ENCODE results near the gene DLG2.
A peak's percentile ranks its signal among the peaks of the same experiment; 100 is the strongest.

DLG2 gene

DNA sequence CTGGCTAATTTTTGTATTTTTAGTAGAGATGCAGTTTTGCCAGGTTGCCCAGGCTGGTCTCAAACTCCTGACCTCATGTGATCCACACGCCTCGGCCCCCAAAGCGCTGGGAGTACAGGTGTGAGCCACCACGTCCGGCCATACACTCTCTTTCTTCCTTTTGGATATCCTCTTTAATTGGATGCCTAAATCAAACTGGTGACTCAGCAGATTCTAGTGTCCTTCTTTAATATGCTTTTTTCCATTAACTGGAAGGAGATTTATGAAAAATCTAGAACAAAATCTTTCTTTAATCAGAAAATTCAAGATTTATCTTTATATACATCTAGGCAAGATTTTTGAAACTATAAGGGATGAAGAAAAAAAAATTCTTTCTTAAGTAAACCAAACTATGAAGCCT lies 1371.7 kb downstream of the DLG2 start:
- no peak overlapping the region for H3K4me3 ChIP-seq (ENCODE audit: low read length)
- DNase-seq (ENCODE audit: low read depth): no peak

DNA sequence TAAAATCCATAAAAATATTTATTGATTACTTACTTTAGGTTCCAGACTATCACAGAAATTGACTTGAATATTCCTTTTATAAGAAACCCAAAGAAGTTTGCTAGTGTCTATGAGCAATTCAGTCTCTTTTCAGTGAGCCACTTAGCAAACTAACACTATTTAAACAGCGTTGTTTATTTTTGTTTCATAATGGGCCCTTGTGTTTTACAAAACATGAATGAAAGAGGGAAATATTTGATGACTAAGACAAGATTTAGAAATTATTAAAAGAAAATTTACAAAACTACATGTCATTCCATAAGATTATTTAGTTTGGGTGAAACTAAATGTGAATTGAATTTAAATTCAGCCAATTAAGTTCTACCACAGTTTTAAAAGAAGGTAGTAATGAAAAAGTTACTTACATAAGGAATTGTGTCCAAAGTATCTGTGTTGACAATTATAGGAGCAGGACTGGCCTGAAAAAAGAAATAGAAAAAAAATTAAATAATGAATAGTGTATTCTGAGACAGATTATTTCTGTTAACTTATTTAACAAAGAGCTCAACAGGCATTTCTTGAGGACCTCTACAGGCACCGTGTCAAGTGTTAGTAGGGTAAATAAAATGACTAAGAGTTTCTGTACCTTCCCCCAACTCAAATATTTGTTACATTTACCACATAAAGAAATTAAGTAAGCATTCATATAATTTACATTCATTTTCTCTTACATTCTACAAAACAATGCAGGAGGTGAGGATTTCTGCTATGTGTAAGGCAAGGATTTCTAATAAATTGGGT lies 1376.1 kb downstream of the DLG2 start:
- no peak overlapping the region for H3K4me3 ChIP-seq (ENCODE audit: low read length)
- DNase-seq (ENCODE audit: low read depth): no peak
- TF ChIP-seq, protein P1, sequence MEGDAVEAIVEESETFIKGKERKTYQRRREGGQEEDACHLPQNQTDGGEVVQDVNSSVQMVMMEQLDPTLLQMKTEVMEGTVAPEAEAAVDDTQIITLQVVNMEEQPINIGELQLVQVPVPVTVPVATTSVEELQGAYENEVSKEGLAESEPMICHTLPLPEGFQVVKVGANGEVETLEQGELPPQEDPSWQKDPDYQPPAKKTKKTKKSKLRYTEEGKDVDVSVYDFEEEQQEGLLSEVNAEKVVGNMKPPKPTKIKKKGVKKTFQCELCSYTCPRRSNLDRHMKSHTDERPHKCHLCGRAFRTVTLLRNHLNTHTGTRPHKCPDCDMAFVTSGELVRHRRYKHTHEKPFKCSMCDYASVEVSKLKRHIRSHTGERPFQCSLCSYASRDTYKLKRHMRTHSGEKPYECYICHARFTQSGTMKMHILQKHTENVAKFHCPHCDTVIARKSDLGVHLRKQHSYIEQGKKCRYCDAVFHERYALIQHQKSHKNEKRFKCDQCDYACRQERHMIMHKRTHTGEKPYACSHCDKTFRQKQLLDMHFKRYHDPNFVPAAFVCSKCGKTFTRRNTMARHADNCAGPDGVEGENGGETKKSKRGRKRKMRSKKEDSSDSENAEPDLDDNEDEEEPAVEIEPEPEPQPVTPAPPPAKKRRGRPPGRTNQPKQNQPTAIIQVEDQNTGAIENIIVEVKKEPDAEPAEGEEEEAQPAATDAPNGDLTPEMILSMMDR (IDR thresholded peaks at IDR 0.05; ENCODE audit: insufficient read depth, low read depth, low read length, missing control alignments): no peak

More for the DNA sequence above, 1371.7 kb downstream of the DLG2 start:
- TF ChIP-seq, protein P1 (IDR thresholded peaks at IDR 0.05; ENCODE audit: insufficient read depth, low read depth, low read length, missing control alignments): no peak

DNA sequence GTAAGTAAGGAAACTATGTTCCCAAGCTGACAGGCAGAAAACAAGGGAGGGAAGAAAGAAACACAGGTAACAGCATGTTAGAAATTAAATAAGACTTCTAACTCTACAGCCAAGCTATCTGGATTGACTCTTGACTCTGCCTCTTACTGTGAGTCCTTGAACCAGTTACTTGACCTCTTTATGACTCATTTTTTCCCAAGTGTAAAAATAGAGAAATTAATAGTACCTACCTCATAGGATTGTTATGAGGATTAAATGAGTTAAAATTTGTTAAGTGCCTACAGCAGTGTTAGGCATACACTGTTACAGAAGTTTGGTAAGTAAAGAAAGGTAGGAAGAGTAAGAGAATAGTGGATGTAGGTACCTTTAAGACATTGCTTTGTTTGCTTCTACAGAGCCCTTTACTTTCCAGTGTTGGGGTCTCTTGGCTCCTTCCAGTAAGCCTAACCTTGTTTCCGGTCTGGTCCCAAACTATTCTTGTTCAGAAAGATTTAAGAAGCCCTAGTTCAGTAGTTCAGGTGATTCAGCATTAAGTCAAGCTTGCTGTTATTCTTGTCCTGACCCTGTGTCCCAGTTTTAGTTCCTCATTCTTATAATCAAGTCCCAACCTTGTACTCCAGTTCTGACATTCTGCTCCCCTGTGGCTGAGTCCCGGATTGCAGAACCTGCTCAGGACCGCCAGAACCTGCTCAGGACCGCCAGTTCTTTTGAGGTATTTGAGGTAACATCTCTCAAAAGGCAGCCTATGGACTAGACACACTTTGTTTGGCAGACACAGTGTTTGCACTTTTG lies 1377.6 kb downstream of the DLG2 start:
- H3K4me3 ChIP-seq (ENCODE audit: low read length): no peak overlapping the region
- peak; percentile 35 for DNase-seq (ENCODE audit: low read depth)
- TF ChIP-seq, protein P1 (IDR thresholded peaks at IDR 0.05; ENCODE audit: insufficient read depth, low read depth, low read length, missing control alignments): no peak

DNA sequence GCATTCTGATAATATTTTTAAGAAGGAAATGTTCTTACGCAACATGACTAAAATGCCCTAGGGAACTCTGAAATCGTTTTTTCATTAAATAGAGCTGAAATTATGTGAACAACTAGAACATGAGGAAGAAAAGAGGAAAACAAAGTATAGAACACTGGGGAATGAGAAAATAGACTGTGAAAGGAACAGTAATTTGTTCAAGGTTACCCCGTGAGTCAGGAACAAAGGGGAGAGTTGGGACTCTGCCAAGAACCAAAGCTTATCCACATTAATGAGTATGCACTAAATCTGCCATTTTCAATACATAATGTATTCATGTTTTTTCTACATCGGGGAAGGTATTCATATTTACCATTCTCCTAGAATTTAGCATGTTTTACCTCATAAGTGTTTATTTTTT lies 1379.2 kb downstream of the DLG2 start:
- H3K4me3 ChIP-seq (ENCODE audit: low read length): no peak overlapping the region
- DNase-seq (ENCODE audit: low read depth): no peak
- TF ChIP-seq, protein P1 (IDR thresholded peaks at IDR 0.05; ENCODE audit: insufficient read depth, low read depth, low read length, missing control alignments): no peak

DNA sequence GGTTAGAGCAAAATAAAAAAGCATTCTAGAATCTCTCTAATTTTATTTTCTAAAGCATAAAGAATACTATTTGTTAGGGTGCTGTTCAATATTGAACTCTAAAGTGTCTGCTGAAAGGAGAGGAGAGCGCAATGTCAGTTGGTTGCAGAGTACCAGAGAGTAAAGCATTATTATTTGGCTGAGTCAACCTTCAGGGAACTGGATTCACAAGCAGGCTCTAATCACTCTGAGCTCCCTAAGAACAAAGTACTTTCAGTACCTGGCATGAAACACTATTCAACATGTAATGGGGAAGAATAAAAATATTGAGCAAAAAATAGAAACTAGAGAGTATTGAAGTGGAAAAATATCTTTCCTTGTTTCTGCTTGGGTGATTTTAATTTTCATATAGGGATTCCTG lies 1380.0 kb downstream of the DLG2 start:
- H3K4me3 ChIP-seq (ENCODE audit: low read length): no peak overlapping the region
- TF ChIP-seq, protein P1 (IDR thresholded peaks at IDR 0.05; ENCODE audit: insufficient read depth, low read depth, low read length, missing control alignments): no peak
- DNase-seq (ENCODE audit: low read depth): no peak

DNA sequence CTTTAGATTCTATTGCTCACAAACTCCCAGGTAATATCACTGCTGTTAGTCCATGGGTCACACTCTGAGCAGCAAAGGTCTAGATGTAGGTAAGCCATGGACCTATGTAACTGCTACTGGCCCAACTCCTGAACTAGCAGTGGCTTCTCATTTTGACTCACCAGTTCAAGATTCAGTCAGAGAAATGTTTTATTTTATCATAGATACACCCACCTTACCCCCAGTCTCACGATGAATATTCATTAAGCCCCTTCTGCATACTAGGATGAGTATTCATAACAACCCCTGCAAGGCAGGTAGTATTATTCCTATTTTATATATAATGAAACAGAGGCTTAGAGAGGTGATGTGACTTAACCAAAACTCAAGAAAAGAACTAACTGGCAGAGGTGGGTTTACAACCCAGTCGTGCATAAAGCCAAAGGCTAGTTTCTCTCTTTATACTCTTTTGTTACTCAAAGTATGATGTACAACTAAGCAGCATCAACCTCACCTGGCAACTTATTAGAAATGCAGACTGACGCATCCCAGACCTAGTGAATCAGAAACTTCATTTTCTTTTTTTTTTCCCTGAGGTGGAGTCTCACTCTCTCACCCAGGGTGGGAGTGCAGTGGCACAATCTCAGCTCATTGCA lies 1383.4 kb downstream of the DLG2 start:
- no peak for DNase-seq (ENCODE audit: low read depth)
- H3K4me3 ChIP-seq (ENCODE audit: low read length): no peak overlapping the region
- TF ChIP-seq, protein P1 (IDR thresholded peaks at IDR 0.05; ENCODE audit: insufficient read depth, low read depth, low read length, missing control alignments): no peak

All from epithelial cell of esophagus (primary cell).